GM21367 (cell line): Measurements from ENCODE around the gene PCNX3.

ENCODE experiments used
- ATAC-seq: cut with Tn5 transposase; IDR thresholded peaks from one replicate; pipeline ENCODE4 v1.9.1; 2021; ENCODE audit not compliant: unreplicated experiment

The PCNX3 gene

GRCh38 chr11:65618763-65619162 lies 3.2 kb downstream of the PCNX3 start:
- ATAC-seq, result no peak

GRCh38 chr11:65619281-65619928 lies 3.8 kb downstream of the PCNX3 start:
- ATAC-seq, result no peak

GRCh38 chr11:65620666-65621065 lies 5.1 kb downstream of the PCNX3 start:
- ATAC-seq, result no peak

- ATAC-seq, result no peak
Measured at GRCh38 chr11:65621460-65621859, 5.9 kb downstream of the PCNX3 start.

GRCh38 chr11:65622011-65622410 lies 6.4 kb downstream of the PCNX3 start:
- ATAC-seq, result no peak

- no peak for ATAC-seq
Measured at GRCh38 chr11:65623177-65623576, 7.6 kb downstream of the PCNX3 start.

GRCh38 chr11:65623852-65624616 lies 8.5 kb downstream of the PCNX3 start:
- no peak for ATAC-seq

GRCh38 chr11:65624931-65625627 lies 9.5 kb downstream of the PCNX3 start:
- ATAC-seq, result no peak

GRCh38 chr11:65625628-65626342 lies 10.2 kb downstream of the PCNX3 start:
- no peak for ATAC-seq

- no peak for ATAC-seq
Measured at GRCh38 chr11:65627202-65627601, 11.6 kb downstream of the PCNX3 start.

- no peak for ATAC-seq
Measured at GRCh38 chr11:65629579-65629978, 14.0 kb downstream of the PCNX3 start.

GRCh38 chr11:65630215-65630614 lies 14.6 kb downstream of the PCNX3 start:
- no peak for ATAC-seq

- ATAC-seq, result no peak
Measured at GRCh38 chr11:65633390-65634108, 18.0 kb downstream of the PCNX3 start.

GRCh38 chr11:65634109-65634436 lies 18.5 kb downstream of the PCNX3 start:
- no peak for ATAC-seq

GRCh38 chr11:65634440-65634839 lies 18.9 kb downstream of the PCNX3 start:
- no peak for ATAC-seq

GRCh38 chr11:65634905-65635731 lies 19.5 kb downstream of the PCNX3 start:
- ATAC-seq, result no peak

- no peak for ATAC-seq
Measured at GRCh38 chr11:65636108-65637031, 20.8 kb downstream of the PCNX3 start.

GRCh38 chr11:65637032-65637557 lies 21.5 kb downstream of the PCNX3 start:
- no peak for ATAC-seq
